HuH-7.5 (cell line): ENCODE results near the gene RNU6-9.
"Not testable (repeated sequence)": the region's sequence is repeated elsewhere in the genome, so short reads cannot be mapped to it uniquely, and the experiment has no call there.

Experiments
- DNase-seq: peaks from one replicate; pipeline ENCODE4 v3.0.0; 2011; ENCODE audit warnings: low spot score

Gene RNU6-9

GRCh38 chr19:861756-862580, 31.3 kb upstream of the RNU6-9 start:
- DNase-seq: peak; percentile 80

- no peak for DNase-seq
These were observed 30.5 kb upstream of the RNU6-9 start for GRCh38 chr19:862581-863314.

GRCh38 chr19:863315-863620, 30.0 kb upstream of the RNU6-9 start:
- no peak for DNase-seq

- DNase-seq: no peak
These were observed 26.4 kb upstream of the RNU6-9 start for GRCh38 chr19:866769-867300.

- DNase-seq: no peak
These were observed 25.9 kb upstream of the RNU6-9 start for GRCh38 chr19:867301-867793.

- DNase-seq: no peak
These were observed 25.3 kb upstream of the RNU6-9 start for GRCh38 chr19:867855-868457.

GRCh38 chr19:868458-869244, 24.6 kb upstream of the RNU6-9 start:
- no peak for DNase-seq

GRCh38 chr19:869245-870177, 23.8 kb upstream of the RNU6-9 start:
- DNase-seq: no peak

- no peak for DNase-seq
These were observed 23.0 kb upstream of the RNU6-9 start for GRCh38 chr19:870314-870713.

GRCh38 chr19:870963-871401, 22.3 kb upstream of the RNU6-9 start:
- DNase-seq: no peak

- no peak for DNase-seq
These were observed 21.6 kb upstream of the RNU6-9 start for GRCh38 chr19:871446-872265.

GRCh38 chr19:872266-872951, 20.9 kb upstream of the RNU6-9 start:
- DNase-seq: no peak

GRCh38 chr19:873084-873483, 20.2 kb upstream of the RNU6-9 start:
- DNase-seq: no peak

- no peak for DNase-seq
These were observed 19.7 kb upstream of the RNU6-9 start for GRCh38 chr19:873561-874041.

- DNase-seq: no peak
These were observed 17.9 kb upstream of the RNU6-9 start for GRCh38 chr19:875265-875879.

- DNase-seq: no peak
These were observed 17.2 kb upstream of the RNU6-9 start for GRCh38 chr19:876089-876488.

- no peak for DNase-seq
These were observed 16.4 kb upstream of the RNU6-9 start for GRCh38 chr19:876780-877314.

- not testable (repeated sequence) for DNase-seq
These were observed 15.2 kb upstream of the RNU6-9 start for GRCh38 chr19:877992-878660.
